Measurements from ENCODE around the gene RNLS.

RNLS gene

GRCh38 chr10:88415533-88416130 is 167.5 kb downstream of the RNLS start:
- DNase-seq (no peak), ATAC-seq (no peak)
- no peaks in the 10 kb centered on the region for H3K4me1 Mint-ChIP-seq
- no peak overlapping the region for H3K4me3 Mint-ChIP-seq
- H3K27me3 Mint-ChIP-seq, result no peaks in the 10 kb centered on the region
- H3K27ac Mint-ChIP-seq, result no peak overlapping the region
- no peaks in the 10 kb centered on the region for H3K9me3 Mint-ChIP-seq

- H3K4me3 Mint-ChIP-seq, result no peak overlapping the region
- H3K9me3 Mint-ChIP-seq, result no peaks in the 10 kb centered on the region
- no peak overlapping the region for H3K27ac Mint-ChIP-seq
- peaks cover 5% of the 10 kb centered on the region for H3K4me1 Mint-ChIP-seq
- no peak for DNase-seq
- no peaks in the 10 kb centered on the region for H3K27me3 Mint-ChIP-seq
- ATAC-seq, result no peak
Observed at GRCh38 chr10:88413412-88413811, 169.7 kb downstream of the RNLS start.

- H3K4me3 Mint-ChIP-seq, result no peak overlapping the region
- peaks cover 1 to 4% of the 10 kb centered on the region in 2 donors for H3K9me3 Mint-ChIP-seq
- DNase-seq (no peak), ATAC-seq (no peak)
- H3K27ac Mint-ChIP-seq, result no peak overlapping the region
- H3K4me1 Mint-ChIP-seq, result peaks cover 5% of the 10 kb centered on the region
- H3K27me3 Mint-ChIP-seq, result no peaks in the 10 kb centered on the region
Observed at GRCh38 chr10:88411772-88412349, 171.3 kb downstream of the RNLS start.

DNA sequence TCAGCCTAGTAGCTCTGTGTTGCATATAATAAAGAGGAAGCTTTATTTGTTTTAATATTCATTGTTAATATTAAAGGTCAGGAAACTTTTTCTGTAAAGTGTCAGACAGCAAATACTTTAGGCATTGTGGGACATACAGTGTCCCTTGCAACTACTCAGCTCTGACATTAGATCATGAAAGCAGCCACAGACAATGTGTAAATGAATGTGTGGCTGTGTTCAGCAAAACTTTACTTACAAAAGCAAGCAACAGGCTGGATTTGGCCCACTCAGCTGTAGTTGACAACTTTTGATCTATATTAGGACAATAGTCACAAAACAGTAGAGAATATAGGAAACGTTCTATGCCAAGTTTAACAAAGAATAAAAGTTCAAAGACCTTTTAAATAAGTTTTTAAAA is 173.3 kb downstream of the RNLS start:
- no peak overlapping the region for H3K27ac Mint-ChIP-seq
- no peak overlapping the region for H3K4me3 Mint-ChIP-seq
- H3K27me3 Mint-ChIP-seq, result peaks cover 8% of the 10 kb centered on the region
- peaks cover 5% of the 10 kb centered on the region for H3K4me1 Mint-ChIP-seq
- no peak for DNase-seq
- ATAC-seq, result no peak
- peaks cover 11% of the 10 kb centered on the region in 2 donors for H3K9me3 Mint-ChIP-seq

- H3K4me3 Mint-ChIP-seq, result no peak overlapping the region
- peaks cover 8% of the 10 kb centered on the region for H3K27me3 Mint-ChIP-seq
- H3K27ac Mint-ChIP-seq, result no peak overlapping the region
- peaks cover 5% of the 10 kb centered on the region for H3K4me1 Mint-ChIP-seq
- ATAC-seq (peak; percentile 86), DNase-seq (no peak)
- peaks cover 11% of the 10 kb centered on the region in 2 donors for H3K9me3 Mint-ChIP-seq
Observed at GRCh38 chr10:88409236-88409635, 173.9 kb downstream of the RNLS start.

- no peak for DNase-seq
- Mint-ChIP-seq H3K4me1 (peaks cover 6% of the 10 kb centered on the region), H3K27ac (no peak overlapping the region), H3K9me3 (peaks cover 11% of the 10 kb centered on the region in 2 donors), H3K27me3 (peaks cover 8% of the 10 kb centered on the region), H3K4me3 (no peak overlapping the region)
- ATAC-seq, result no peak
Observed at GRCh38 chr10:88408096-88408495, 175.0 kb downstream of the RNLS start.

DNA sequence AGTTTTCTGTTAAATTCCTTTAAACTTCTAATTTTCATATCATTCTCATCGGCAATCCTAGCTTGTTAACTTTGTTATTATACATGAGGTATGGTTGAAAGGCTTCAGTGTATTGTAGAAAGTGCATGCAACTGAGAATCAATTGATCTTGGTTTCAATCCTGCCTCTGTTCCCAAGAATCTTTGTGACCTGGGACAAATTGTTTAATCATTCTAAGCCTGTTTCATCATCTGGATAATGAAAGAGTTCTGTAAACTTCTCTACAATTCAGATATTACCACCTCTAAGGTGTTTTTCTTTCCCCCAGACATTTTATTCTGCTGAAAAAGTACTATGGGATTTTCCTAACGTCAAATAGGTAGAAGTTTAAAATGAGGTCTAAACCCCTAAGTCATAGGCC is 179.0 kb downstream of the RNLS start:
- Mint-ChIP-seq H3K27ac (no peak overlapping the region), H3K27me3 (peaks cover 8% of the 10 kb centered on the region), H3K9me3 (peaks cover 11% of the 10 kb centered on the region in 2 donors), H3K4me3 (no peak overlapping the region), H3K4me1 (peaks cover 15% of the 10 kb centered on the region)
- DNase-seq (no peak), ATAC-seq (no peak)

DNA sequence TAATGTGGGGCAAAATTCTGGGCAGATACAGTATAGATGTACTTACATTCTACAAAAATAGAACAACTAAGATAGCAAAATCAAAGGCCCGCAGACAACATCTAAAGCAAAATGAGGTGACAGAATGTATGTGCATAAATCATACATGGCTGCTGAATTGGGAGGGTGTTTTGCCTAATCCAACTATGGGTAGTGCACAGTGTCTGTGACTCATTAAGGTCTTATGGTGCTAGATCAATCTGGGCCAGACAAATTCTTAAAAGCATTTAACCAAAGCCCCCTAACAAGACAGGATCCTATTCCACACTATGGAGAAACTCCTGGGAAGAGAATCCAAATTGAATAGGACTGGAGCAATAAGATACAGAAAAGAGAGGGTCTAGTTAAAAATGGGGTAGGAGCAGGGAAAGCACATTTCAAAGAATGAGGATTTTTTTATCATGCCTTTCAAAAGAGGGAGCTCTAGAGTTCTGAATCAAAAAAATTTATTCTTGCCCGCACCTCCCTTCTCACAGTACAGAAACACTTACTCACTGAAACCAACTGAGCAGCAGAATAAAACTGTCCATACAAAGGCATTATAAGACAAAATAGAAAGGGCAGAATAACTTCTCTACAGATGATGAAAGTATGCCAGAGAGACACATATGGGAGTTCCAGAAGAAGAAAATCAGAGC is 181.3 kb downstream of the RNLS start:
- peaks cover 9 to 15% of the 10 kb centered on the region in 2 donors for H3K9me3 Mint-ChIP-seq
- H3K27ac Mint-ChIP-seq, result no peak overlapping the region
- peaks cover 8% of the 10 kb centered on the region for H3K27me3 Mint-ChIP-seq
- no peak overlapping the region for H3K4me3 Mint-ChIP-seq
- DNase-seq (no peak), ATAC-seq (peak; percentile 60)
- H3K4me1 Mint-ChIP-seq, result peaks cover 13% of the 10 kb centered on the region

- ATAC-seq (no peak), DNase-seq (no peak)
- H3K4me3 Mint-ChIP-seq, result no peak overlapping the region
- H3K27me3 Mint-ChIP-seq, result no peaks in the 10 kb centered on the region
- H3K9me3 Mint-ChIP-seq, result peaks cover 0 to 19% of the 10 kb centered on the region in 2 donors
- peaks cover 13% of the 10 kb centered on the region for H3K4me1 Mint-ChIP-seq
- no peak overlapping the region for H3K27ac Mint-ChIP-seq
Observed at GRCh38 chr10:88399240-88399639, 183.9 kb downstream of the RNLS start.

DNA sequence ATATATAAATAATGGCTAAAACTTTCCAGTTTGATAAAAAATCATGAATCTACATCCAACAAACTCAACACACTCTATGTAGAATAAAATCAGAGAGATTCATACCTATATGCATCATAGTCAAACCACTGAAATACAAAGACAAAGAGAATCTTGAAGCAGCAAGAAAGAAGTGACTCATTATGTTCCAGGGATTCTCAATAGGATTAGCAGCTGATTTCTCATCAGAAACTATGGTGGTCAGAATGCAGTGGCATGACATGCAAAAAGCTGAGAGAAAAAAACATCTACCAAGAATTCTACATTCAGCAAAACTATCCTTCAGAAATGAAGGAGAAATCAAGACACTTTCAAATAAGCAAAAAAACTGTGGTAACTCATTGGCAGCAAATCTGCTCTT is 187.4 kb downstream of the RNLS start:
- no peak overlapping the region for H3K27ac Mint-ChIP-seq

DNA sequence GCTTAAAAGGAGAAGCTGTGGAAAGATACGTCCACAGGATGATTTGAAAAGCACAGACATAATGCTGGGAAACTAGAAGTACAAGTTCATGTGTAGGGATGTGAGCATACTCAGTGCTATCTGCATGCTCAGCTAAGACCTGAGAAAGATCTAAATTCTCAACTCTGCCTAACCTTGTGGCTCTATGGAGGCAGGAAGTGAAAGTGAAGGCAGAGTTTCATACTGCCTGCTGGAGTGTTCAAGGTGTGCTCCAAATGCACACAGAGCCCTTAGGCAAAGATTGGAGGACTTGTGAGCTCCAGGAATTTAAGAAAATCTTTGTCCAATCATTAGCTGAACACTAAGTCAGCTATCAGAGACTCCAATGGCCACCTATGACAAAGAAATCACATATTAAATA is 190.9 kb downstream of the RNLS start:
- Mint-ChIP-seq H3K4me1 (peaks cover 13% of the 10 kb centered on the region), H3K4me3 (no peak overlapping the region), H3K9me3 (peaks cover 0 to 15% of the 10 kb centered on the region in 2 donors), H3K27me3 (no peaks in the 10 kb centered on the region), H3K27ac (no peak overlapping the region)
- ATAC-seq, result peak; percentile 90
- DNase-seq, result no peak

More for the DNA sequence above, 187.4 kb downstream of the RNLS start:
- Mint-ChIP-seq H3K4me1 (peaks cover 13% of the 10 kb centered on the region), H3K4me3 (no peak overlapping the region), H3K9me3 (peaks cover 0 to 23% of the 10 kb centered on the region in 2 donors), H3K27me3 (no peaks in the 10 kb centered on the region)
- ATAC-seq (no peak), DNase-seq (no peak)

DNA sequence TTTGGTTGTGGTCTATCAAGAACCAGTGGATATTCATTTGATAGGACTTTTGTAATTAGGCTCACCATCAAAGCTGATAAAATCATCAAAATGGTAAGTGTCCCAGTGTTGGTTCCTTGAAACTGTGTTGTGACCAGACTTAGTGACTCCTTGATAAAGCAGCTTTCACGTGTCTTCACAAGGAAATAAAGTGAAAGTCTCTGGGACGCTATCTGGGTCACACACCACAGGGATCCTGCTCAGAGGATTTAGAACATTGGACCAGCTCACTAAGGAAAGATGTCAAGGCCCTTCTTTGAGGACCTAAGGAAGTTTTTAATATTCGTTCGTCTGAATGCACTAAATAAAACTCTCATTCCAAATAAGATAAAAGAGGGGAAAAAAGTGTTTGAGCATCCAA is 193.1 kb downstream of the RNLS start:
- ATAC-seq (no peak), DNase-seq (no peak)
- Mint-ChIP-seq H3K27ac (no peak overlapping the region), H3K4me1 (peaks cover 13% of the 10 kb centered on the region), H3K9me3 (peaks cover 0 to 6% of the 10 kb centered on the region in 2 donors), H3K4me3 (no peak overlapping the region), H3K27me3 (no peaks in the 10 kb centered on the region)

DNA sequence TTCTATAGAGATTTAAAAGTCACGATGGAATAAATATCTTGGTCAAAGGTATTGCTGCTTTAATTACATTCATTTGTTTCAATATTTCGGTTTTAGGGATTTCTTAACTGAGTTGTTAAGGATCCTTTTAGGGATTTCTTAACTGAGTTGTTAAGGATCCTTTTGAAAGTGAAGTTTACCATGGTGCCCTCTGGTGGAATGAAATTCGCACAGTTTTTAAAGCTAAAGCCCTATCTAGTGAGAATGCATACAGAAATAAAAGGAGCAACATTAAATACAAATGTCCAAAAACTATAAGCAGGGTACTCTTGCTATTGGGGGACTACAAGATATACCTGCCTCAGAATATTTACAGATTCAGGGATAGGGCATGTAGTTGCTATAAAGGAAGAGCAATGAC is 193.7 kb downstream of the RNLS start:
- H3K27ac Mint-ChIP-seq, result no peak overlapping the region
- ATAC-seq, result no peak

DNA sequence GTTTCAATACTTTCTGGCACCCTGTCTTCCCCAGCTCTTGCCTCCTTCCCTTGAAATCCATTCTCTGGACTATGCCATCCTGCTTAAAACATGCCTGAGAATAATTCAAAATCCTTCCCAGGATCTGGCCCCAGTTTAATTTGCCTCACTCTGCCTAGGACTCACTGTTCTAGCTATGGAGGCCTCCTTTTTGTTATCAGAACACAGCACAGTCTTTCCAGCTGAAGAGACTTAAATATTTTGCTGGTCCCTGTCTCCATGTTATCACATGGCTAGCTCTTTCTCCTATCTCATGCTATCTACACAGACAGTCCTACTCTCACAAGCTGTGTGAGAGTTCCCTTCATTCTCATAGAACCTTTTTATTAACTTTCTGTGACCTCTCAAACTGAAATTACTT is 194.8 kb downstream of the RNLS start:
- H3K4me3 Mint-ChIP-seq, result no peak overlapping the region
- peaks cover 0 to 4% of the 10 kb centered on the region in 2 donors for H3K9me3 Mint-ChIP-seq
- H3K27ac Mint-ChIP-seq, result no peak overlapping the region
- DNase-seq (no peak), ATAC-seq (no peak)
- peaks cover 13% of the 10 kb centered on the region for H3K4me1 Mint-ChIP-seq
- no peaks in the 10 kb centered on the region for H3K27me3 Mint-ChIP-seq

More for the DNA sequence above, 193.7 kb downstream of the RNLS start:
- Mint-ChIP-seq H3K9me3 (peaks cover 0 to 4% of the 10 kb centered on the region in 2 donors), H3K4me1 (peaks cover 13% of the 10 kb centered on the region), H3K4me3 (no peak overlapping the region), H3K27me3 (no peaks in the 10 kb centered on the region)
- no peak for DNase-seq

DNA sequence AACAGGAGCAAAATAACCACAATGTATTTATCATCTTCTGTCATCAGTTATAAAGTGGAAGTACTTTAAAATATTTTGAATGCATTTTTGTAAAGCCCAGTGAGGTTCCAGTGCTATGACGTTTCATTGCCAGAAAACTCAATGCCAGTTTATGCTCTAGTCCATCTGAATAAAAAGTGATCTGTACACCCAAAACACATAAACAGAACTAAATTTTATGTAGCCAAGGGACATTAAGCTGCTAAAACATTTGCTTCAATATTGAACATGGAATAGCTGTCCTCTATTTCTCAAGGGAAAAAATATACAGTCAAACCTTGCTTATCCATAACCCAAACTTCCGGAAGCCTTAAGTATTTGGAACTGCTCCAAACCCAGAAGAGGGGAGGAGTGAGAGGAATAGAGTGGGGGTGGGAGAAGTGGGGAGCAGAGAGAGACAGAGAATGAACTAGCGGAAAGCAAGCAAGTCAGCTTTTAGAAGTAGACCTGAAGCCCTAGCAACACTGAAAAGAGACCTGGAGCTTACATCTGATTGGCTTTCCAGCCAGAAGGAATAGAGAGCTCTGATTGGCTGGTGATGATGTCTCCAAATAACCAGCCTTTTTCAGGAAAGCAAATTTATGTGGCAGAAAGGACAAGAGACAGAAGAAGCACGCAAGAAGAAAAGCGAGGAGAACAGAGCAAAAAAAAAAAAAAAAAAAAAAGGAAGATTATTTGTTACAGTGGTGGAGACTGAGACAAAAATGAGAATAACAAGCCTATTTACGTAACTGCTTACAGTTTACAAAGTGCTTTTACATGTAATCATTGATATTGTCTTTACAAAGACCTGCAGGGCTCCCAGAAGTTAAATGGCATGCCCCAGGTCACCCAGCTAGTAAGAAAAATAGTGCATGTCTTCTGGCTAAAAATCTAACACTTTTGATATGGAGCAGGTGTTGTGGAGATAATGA is 196.0 kb downstream of the RNLS start:
- H3K4me1 Mint-ChIP-seq, result peaks cover 6% of the 10 kb centered on the region
- no peaks in the 10 kb centered on the region for H3K27me3 Mint-ChIP-seq
- ATAC-seq (no peak), DNase-seq (no peak)
- H3K9me3 Mint-ChIP-seq, result no peaks in the 10 kb centered on the region
- peak overlapping the region; percentile 46 to 79 for H3K4me3 Mint-ChIP-seq
- H3K27ac Mint-ChIP-seq, result peak overlapping the region in 1 of 2 donors; percentile 69
